Sigmoid colon (tissue), 4 donors: ENCODE data around the gene ZNF595.
"Not testable (repeated sequence)": the region's sequence is repeated elsewhere in the genome, so short reads cannot be mapped to it uniquely, and the experiment has no call there.

Experiments used
- POLR2A ChIP-seq, 2 donors: fragments of 450-650 bp; IDR thresholded peaks; one replicate each; pipeline ENCODE4 v1.6.1; 2016; ENCODE audit warnings: antibody characterized with exemption in 2 of 2, mild to moderate bottlenecking in 2 of 2, moderate library complexity in 2 of 2
- POLR2AphosphoS5 ChIP-seq, 4 donors: sonication (generic); formaldehyde crosslinking; IDR thresholded peaks; one replicate each; pipeline ENCODE4 v1.6.1; 2017; ENCODE audit warnings: antibody characterized with exemption in 4 of 4
- TF ChIP-seq, protein P1 (sequence below), 4 experiments: fragments of 450-650 bp in 3 of 4; fragments of 200-600 bp in 1 of 4; IDR thresholded peaks; one replicate each; pipeline ENCODE4 v1.5.1; 2016 to 2019; ENCODE audit warnings: antibody characterized with exemption in 4 of 4, mild to moderate bottlenecking in 3 of 4, moderate library complexity in 2 of 4

DNA sequence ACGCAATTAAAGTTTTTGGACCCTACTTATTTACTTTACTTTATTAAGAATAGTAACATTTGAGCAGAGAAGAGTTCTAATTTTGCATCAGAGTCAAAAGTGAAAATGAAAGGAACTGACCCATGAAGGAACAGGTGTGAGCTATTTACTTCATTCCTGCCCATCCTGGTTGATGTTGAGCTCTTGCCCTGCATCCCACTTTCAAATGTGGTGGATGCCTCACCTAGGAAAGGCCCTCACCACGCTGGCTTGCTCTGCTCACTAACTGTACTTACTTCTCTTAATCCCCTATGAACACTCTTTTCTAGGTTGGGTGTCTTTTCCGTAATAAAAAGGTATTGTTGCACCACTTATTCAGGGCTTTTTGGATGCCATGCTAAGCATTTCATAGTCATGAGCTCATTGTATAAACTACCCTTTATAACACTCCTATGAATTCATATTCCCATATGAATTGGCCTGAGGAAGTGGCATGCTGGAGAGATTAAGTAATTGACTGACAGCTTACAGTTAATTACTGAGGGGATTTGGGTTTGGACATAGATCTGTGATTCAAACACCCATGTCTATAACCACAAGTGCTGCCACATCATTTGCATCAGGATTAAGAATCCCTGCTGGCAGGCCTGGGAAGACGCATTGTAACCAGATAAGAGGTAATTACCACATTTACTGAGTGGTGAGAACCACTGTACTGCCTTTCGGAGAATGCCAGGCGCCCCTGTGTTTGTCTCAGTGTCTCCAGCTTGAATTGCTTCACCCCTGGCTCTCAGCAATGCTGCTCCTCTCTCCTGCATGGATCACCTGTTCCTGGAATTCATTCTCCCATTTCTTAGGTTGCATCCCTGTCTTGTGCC lies 16.3 kb upstream of the ZNF595 start:
- TF ChIP-seq, protein P1, sequence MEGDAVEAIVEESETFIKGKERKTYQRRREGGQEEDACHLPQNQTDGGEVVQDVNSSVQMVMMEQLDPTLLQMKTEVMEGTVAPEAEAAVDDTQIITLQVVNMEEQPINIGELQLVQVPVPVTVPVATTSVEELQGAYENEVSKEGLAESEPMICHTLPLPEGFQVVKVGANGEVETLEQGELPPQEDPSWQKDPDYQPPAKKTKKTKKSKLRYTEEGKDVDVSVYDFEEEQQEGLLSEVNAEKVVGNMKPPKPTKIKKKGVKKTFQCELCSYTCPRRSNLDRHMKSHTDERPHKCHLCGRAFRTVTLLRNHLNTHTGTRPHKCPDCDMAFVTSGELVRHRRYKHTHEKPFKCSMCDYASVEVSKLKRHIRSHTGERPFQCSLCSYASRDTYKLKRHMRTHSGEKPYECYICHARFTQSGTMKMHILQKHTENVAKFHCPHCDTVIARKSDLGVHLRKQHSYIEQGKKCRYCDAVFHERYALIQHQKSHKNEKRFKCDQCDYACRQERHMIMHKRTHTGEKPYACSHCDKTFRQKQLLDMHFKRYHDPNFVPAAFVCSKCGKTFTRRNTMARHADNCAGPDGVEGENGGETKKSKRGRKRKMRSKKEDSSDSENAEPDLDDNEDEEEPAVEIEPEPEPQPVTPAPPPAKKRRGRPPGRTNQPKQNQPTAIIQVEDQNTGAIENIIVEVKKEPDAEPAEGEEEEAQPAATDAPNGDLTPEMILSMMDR (IDR thresholded peaks at IDR 0.05): not testable (repeated sequence)
- not testable (repeated sequence) for TF ChIP-seq POLR2AphosphoS5, POLR2A (IDR thresholded peaks at IDR 0.05)
